IPS DF 4.7 (cell line): ENCODE measurements around the gene EIF5.

Experiments used
- DNase-seq: peaks from one replicate; pipeline ENCODE4 v3.0.0-alpha.2; 2013; ENCODE audit warnings: low spot score; ENCODE audit errors: extremely low read depth

Gene EIF5

DNA sequence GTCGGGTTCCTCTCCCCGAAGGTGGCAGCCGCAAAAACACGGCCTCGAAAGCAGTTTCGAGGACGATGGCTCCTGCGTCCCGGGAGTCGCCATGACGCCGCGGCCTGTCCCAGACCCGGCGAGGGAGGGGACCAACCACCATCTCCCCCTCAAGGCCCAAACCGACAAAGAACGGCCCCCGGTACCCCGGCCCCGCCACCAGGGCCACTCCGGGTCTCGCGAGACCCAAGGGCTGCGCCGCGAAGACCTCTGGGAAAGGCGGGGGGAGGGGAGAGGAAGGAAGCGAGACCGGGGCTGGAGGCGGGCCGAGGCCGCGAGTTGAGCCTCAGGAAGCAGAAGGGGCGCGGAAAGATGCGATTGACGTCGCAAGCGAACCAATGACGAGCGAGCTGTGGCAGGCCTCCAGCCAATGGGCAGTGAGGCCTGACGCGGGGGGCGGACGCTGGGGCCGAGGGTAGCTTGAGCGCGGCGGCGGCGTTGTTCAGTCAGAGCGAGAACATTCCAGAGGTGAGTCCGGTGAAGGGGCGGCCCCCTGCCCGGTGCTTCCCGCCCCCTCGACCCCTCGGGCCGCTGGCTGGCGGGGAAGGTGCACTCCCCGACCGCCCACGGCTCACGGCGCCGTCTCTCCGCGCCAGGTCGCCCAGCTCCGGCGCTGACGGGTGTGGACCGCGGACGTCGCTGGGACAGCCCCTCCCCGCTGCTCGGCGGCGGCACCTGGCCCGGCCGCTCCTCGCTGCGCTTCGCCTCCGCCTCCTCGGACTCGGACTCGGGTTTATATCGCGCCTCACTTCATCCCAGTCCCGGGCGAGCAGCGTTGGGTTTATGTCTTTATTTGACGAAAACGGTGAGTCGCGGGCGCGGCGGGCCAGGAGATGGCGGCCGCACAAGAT lies at the start of gene EIF5:
Gene EIF5 (plus strand): TSS at position 484 of the 890 bp plus-strand sequence. CDS start 1,624 bp downstream, outside the sequence.
- peak; percentile 90 for DNase-seq

DNA sequence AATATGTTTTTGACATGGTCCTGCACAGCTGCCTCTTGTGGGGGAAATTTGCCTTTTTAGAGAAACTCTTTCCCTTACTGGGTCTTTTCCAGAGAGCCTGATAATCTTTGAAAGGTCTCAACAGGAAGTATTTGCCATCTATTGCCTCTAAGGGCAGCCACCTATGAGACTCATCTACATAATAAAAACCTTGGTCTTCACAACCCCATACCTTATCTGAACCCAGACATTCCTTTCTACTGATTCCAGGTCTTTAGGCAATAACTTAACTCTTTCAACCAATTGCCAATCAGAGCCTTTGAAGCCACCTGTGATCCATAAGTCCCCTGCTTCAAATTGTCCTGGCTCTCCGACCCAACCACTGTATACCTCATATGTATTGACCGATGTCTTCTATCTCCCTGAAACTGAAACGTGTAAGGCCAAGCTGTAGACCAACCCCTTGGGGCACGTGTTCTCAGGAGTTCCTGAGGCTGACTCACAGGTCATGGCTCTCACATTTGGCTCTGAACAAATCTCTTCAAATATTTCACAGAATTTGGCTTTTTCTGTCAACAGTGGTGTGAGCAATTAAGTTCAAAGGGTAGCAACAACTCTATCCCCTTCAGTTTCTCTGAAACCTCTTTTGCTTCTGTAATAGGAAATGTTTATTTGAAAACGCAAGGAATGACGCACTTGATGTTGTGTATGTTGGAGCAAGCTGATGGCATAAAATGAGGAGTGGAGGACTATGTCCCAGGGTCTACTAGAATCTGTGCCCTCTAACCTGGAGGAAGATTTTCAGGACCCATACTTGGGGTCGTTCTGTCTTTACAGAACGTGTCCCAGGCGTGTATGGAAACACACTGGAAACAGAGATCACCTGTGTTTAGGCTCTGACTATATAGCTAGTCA lies 49.2 kb upstream of the EIF5 start:
- DNase-seq = no peak

DNA sequence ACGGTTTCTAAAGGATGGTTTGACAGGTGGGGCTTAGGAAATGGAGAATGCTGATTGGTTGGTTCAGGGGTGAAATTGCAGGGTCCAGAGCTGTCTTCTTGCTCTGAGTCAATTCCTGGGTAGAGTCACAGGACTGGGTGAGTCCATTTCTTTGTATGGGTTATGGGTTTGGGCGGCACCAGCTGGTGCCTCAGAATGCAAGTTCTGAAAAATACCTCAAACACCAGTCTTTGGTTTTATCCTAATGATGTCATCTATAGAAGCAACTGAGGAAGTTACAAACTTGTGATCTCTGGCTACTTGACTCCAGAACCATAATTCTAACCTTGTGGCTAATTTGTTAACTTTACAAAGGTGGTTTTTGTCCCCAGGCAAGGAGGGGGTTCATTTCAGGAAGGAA lies 47.6 kb upstream of the EIF5 start:
- no peak for DNase-seq

DNA sequence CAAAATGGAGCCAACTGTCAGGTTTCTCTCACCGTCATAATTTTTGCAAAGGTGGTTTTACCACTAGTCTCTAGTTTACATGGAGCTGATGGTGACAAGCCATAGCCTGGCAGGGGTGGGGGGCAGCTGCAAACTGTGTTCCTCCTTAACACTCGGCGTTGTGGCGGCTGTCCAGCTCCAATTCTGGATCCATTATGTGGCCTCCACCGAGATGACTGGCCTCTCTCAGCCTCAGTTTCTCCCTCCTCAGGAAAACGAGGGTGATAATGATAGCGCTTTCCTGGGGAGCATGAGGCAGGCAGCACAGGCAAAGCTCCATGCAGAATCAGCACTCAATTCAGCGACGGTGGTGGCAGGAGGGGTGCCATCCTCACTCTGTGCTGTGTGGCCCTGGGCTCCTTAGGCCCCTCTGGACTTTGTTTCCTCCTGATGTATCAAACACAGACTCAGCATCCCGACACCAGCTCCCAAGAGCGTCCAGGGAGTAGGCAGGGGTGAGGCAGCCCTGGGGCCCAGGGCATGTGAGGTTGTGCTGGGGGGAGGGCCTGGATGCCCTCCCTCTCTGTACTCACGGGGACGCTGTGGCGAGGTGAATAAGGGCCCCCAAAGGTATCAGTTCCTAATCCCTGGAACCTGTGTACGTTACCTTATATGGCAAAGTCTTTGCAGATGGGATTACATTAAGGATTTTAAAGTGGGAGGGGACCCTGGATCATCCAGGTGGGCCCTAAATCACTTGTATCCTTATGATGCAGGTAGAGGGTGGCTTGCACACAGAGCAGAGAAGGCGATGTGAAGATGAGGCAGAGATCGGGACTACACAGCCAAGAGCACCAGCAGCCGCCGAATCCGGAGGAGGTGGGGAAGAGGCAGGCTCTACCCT lies 46.8 kb upstream of the EIF5 start:
- no peak for DNase-seq

DNA sequence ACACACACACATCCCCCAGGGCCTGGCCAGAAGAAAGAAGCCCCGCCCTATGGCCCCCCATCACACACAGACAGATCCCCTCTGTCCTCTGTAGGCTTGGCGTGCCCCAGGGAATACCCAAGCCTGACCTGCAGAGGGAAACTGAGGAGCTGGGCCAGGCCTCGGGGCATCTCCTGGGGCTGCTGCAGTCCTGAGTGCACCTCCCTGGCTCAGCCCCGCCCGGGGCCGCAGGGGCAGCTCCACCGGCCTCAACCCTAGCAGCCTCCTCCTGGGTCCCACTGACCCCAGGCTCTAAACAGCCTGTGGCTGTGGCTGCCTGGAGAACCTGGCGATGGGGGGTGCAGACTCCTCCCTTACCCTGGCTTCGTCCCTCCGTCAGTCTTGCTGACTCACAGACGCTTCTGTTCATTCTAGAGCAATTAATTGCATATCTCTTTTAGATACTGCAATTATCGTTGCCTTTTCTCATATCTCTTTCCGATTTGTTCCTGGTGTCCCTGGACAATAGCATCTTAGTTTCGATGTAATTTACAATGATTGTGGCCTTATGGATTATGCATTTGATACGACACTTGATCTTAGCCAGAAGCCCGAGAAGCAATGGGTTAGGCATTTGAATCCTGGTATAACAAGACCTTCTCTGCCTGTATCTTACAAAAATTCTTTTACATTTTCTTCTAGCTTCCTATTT lies 45.8 kb upstream of the EIF5 start:
- no peak for DNase-seq

DNA sequence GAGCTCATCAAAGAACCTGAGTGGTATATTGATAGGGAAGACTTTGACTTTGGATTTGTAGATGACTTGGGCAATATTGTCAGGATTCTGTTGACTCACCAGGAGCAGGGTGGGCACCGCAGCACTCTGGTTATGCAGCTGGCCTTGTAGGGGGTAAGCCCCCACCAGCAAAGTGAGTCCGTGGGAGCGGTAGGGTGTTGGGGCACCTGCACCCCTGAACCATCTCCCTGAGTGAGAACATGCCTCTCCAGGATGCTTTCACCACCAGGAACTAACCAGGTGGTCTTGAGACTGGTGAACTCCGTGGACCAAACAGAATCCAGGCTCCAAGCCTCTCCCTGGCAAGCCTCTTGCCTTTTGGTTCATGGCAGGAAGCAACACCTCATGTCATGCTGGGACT lies 44.0 kb upstream of the EIF5 start:
- no peak for DNase-seq

DNA sequence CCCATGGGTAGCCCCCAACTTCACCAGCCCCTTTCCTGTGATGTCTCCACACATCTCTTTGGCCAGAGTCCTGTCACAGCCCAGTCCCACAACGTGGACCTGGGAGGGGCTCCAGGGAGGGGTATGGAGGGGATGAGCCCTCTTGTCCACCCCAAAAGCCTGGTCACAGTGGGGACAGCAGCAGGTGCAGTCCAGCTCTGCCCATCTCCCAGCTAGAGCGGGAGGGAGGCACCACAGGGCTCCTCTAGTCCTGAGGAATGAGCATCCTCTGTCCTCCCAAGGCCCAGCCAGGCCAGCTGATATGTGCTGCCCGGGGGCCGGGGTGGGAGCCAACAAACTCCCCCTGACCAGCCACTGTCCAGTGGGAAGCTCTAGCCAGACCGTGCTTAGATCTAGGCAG lies 43.5 kb upstream of the EIF5 start:
- no peak for DNase-seq

DNA sequence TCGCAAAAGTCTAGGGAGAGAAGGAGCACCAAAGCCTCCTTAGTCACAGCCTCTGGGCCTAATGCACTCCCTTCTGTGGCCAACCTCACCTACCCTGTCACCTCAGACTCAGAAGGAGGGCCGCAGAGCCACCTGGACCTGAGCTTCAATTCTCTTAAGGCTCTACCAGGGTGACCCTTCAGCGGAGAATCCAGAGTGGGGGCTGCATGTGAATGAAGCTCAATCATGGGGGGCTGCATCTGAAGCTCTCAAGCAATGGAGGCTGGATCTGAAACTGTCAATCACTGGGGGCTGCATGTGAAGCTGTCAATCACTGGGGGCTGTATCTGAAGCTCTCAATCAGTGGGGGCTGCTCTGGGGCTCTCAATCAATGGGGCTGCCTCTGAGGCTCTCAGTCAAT lies 43.1 kb upstream of the EIF5 start:
- DNase-seq = no peak

DNA sequence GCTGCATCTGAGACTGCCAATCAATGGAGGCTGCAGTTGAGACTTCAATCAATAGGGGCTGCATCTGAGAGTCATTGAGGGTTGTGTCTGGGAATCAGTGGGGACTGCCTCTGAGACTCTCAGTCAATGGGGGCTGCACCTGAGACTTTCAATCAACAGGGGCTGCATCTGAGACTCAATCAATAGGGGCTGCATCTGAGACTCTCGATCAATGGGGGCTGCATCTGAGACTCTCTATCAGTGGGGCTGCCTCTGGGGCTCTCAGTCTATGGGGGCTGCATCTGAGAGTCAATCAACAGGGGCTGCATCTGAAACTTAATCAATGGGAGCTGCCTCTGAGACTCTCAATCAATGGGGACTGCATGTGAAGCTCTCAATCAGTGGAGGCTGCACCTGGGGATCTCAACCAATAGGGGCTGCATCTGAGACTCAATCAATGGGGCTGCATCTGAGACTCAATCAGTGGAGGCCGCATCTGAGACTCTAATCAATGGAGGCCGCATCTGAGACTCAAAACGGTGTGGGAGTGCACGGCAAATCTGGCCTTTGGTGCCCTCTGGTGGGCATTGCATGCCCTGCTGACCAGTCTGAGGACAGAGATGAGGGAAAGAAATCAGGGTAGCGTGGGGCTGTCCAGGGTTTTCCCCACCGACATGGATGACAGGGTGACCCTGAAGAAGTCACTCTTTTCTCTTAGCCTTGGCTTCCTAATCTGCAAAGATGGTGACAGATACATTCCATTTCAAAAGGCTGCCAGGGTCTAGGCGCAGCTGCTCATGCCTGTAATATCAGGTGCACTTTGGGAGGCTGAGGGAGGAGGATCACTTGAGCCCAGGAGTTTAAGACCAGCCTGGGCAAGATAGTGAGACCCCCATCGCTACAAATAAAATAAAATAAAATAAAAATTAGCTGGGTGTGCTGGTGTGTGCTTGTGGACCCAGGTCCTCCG lies 41.3 kb upstream of the EIF5 start:
- DNase-seq = no peak

DNA sequence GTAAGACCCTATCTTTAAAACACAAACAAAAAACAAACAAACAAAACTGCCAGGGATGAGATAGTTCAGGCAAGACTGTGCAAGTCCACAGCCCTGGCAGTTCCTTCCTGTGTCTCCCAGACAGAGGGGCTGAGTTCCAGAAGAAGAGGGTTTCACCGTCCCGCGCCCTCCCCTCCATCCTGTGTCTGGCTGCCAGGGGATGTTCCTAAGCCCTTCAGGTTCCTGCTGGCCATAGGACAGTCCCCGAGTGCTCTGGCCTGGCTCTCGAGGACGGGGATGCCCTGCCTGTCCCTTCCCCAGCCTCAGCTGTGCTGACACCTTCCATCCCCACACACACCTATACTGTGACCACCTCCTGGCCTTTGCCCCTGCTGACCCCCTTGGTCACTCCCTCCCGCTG lies 40.6 kb upstream of the EIF5 start:
- no peak for DNase-seq

DNA sequence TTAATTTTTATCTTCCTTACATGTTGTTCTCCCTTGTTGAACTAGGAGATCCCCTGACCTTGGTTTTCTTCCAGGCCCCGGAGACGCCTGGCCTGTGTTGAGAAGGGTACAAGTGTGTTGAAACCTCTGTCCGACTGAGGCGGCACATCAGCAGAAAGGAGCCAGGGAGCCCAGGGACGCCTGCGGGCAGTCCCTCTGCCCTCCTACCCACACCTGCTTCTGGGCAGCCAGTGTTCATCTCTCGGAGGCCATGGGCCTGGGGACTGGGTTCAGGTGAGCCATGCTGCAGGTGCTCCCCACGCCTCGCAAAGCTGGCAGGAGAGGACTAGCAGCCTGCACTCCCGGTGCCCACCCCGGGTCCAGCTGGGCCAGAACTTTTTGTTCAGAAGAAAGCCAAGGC lies 39.9 kb upstream of the EIF5 start:
- DNase-seq = no peak

DNA sequence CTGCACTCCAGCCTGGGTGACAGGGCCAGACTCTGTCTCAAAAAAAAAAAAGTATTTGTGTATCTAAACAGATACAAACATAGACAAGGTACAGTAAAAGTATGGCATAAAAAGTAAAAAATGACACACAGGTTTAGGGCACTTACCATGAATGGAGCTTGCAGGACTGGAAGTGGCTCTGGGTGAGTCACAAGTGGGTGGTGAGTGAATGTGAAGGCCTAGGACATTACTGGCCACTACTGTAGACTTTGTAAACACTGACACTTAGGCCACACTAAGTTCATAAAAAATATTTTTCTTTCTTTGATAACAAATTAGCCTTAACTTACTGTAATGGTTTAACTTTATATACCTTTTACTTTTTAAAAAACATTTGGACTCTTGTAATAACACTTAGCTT lies 38.0 kb upstream of the EIF5 start:
- DNase-seq = no peak

DNA sequence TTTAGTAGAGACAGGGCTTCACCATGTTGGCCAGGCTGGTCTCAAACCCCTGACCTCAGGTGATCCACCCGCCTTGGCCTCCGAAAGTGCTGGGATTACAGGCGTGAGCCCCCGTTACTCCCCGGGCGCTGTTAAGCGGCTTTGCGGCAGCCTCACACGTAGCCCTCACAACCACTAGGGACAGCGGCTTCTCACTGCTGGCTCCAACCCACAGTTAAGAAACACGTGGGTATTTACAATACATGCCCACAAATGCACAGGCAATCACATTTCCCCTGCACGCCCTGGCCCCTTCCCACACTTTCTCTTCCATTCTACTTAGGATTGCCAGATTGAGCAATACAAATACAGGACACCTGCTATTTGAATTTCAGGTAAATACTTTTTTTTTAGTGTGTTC lies 37.0 kb upstream of the EIF5 start:
- no peak for DNase-seq

DNA sequence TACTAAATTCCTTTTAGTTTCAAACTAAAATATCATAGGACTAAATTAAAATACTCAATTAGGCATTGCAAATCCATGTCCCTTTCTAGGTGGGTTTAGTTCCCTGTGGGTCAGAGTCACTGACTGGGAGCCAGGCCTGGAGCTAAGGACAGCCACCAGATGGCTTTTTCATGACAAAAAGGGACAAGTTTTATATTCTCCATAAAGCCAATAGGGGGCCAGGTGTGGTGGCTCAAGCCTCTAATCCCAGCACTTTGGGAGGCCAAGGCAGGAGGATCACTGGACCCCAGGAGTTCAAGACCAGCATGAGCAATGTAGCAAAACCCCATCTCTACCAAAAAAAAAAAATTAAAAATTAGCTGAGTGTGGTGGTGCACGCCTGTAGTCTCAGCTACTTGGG lies 35.4 kb upstream of the EIF5 start:
- DNase-seq = no peak

DNA sequence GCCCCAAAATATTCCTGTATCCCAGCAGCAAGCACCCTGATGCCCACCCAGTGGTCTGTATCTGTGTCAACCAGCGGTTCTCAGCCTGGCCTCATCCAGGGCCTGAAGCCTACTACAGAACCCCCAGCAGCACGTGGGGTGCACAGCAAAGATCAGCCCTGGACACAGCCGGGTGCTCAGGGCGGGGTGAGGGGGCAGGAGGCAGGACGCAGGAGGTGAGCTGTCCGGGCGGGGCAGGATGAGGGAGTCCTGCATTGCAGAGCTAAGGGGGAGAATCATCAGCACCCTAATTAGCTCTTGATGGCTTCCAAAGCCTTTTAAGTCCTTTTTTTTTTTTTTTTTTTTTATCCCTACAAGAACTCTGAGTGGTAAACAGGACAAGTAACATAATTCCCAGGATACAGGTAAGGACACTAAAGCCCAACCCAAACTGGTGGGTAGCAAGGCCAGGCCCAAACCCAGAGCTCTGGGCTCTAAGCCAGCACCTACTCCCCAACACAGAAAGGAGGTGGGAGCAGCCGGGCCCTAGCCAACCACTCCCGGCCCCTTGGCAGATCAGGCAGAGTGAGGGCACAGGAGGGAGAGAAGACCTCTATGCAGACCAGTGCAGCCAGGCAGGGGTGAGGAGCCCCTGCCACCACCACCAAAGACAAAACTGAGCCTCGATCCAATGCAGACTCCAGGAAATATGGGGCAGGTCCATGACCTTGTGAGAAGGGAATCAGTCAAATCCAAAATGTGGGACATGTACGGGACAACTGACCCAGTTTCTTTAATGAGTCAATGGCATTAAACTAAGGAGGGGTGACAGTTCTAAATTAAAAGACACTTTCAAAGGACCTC lies 32.3 kb upstream of the EIF5 start:
- DNase-seq = no peak

DNA sequence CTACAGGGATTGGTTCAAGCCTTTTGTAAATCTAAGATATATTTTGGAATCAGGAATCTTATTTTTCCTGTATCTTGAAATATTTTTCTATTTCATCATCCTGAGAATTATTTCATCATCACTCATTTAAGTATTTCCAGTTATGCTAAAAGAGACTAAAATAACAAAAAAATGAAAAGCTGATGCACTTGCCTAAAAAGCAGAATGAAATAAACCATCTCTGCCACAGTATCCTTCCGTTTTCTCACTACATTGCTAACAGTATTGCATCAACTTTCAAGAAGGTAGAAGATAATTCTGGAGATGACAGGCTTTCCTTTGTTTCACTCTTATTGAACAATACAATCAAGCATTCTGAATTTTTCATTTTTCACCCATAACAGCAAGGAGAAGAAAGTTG lies 31.1 kb upstream of the EIF5 start:
- no peak for DNase-seq

DNA sequence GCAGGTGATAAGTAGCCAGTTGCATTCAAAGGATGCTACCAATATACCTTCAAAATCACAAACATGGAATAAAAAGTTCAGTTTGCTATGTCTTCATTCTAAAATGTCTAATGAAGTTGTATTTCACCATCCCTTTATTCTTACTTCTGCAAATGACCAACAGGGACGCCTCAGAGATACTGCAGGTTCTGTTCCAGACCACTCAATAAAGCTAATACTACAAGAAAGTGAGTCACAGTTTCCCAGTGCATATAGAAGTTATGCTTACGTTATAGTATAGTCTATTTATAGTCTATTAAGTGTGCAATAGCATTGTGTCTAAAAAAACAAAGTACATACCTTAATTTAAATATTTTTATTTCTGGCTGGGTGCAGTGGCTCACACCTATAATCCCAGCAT lies 29.3 kb upstream of the EIF5 start:
- no peak for DNase-seq

DNA sequence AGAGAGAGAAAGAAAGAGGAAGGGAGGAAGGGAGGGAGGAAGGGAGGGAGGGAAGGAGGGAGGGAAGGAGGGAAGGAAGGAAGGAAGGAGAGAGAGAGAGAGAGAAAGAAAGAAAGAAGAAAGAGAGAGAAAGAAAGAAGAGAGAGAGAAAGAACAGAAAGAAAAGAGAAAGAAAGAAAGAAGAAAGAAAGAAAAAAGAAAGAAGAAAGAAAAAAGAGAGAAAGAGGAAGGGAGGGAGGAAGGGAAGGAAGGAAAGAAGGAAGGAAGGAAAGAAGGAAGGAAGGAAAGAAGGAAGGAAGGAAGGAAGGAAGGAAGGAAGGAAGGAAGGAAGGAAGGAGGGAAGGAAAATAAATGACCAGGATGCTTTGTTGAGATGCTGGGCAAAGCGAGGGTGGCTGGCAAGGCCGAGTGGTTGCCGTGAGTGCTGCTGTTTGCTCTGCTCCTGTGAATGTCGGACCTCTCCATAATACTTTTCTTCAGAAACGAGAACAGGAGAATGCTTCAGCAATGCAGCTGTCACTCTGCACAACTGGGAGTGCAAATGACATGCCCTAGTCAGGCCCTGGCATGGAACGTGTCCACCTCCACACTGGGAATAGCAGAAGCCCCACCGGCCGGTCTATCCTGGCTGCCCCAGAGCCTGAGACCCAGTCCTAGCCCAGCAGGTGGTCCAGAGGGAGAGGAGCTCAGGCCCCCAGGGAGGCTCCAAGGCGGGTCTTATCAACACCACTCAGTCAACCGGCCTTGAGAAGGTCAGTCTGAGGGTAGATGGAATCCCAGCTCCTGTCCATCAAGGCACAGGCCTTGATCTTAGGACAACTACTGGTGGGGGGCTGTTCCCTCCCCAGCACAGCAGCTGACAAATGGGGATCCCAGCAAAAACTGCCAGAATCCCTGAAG lies 25.1 kb upstream of the EIF5 start:
- DNase-seq = no peak
